HG03280 (cell line): ENCODE data around the gene ST8SIA4.
A peak's percentile ranks its signal among the peaks of the same experiment; 100 is the strongest.
"Not testable (repeated sequence)": the region's sequence is repeated elsewhere in the genome, so short reads cannot be mapped to it uniquely, and the experiment has no call there.

ENCODE experiments used
- ATAC-seq: cut with Tn5 transposase; IDR thresholded peaks from one replicate; pipeline ENCODE4 v1.9.1; 2021; ENCODE audit warnings: mild to moderate bottlenecking, moderate library complexity; ENCODE audit not compliant: unreplicated experiment

ST8SIA4 gene

GRCh38 chr5:100789694-100790093 is 113.4 kb downstream of the ST8SIA4 start:
- ATAC-seq, result no peak

GRCh38 chr5:100788417-100788816 is 114.7 kb downstream of the ST8SIA4 start:
- ATAC-seq, result no peak

DNA sequence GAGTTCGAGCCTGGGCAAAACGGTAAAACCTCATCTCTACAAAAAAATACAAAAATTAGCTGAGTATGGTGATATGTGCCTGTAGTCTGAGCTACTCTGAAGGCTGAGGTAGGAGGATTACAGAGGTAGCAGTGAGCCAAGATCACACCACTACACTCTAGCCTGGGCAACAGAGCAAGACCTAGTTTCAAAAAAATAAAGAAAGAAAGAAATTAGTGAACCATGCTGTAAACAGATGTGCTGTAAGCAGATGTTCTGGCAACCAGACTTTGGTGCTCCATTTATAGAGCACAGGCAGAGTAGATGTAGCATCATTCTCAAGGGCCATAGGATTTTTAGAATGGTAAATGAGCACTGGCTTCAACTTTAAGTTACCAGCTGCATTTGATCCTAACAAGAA is 115.4 kb downstream of the ST8SIA4 start:
- ATAC-seq, result peak; percentile 73

GRCh38 chr5:100785536-100785935 is 117.5 kb downstream of the ST8SIA4 start:
- not testable (repeated sequence) for ATAC-seq

- peak; percentile 79 for ATAC-seq
Observed at GRCh38 chr5:100780376-100780870, 122.7 kb downstream of the ST8SIA4 start.

- ATAC-seq, result peak; percentile 35
Observed at GRCh38 chr5:100779669-100780375, 123.3 kb downstream of the ST8SIA4 start.

GRCh38 chr5:100777680-100778300 is 125.3 kb downstream of the ST8SIA4 start:
- peak; percentile 68 for ATAC-seq

DNA sequence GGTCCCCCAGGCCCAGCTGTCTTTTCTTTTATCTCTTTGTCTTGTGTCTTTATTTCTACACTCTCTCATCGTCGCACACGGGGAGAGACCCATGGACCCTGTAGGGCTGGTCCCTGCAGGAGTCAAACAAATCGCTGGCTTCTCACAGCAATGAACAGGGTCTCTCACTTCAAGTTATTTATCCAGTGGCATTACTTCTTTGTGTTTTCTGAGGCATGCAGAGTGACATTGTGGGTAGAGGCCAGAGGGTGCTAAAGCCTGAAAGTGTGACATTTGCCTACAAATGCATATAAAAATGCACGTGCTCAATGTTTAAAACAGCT is 127.6 kb downstream of the ST8SIA4 start:
- ATAC-seq, result no peak

GRCh38 chr5:100772548-100772947 is 130.5 kb downstream of the ST8SIA4 start:
- ATAC-seq, result no peak

DNA sequence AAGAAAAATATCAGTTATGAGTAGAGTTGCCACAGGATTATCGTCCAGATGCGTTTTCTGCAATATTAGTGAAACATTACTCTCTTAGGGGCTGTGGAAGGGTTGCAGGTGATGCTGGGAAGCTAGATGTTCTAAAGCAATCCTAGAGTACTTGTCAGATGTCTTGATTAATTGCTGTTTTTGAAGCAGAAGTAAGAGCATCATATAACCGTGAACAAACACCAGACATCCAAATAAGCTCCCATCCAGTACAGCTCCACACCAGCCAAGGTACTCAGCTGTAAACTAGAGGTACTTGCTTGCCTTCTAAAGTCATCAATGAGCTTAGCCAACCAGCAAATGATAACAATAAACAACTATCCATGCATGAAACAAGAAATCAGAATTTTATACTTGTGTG is 131.1 kb downstream of the ST8SIA4 start:
- ATAC-seq, result no peak

DNA sequence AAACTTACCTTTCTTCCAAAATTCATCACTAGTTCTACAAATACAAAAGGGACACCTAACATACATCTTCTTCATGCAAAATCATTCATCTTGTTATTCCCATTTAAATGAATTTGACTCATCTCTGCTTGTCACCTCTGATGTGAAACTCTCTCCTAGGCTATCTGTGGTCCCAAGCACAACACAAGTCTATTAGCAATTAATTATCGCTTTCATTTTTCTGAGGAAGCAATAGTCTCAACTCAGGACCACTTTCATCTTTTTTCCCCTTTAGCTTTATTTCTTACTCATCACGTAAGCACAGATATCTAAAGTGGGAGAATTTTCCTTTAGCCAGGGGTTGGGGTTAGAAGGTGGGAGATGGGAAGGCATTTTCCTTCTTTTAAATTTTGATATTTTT is 131.9 kb downstream of the ST8SIA4 start:
- no peak for ATAC-seq

GRCh38 chr5:100768221-100768620 is 134.9 kb downstream of the ST8SIA4 start:
- no peak for ATAC-seq

GRCh38 chr5:100762995-100763394 is 140.1 kb downstream of the ST8SIA4 start:
- no peak for ATAC-seq

DNA sequence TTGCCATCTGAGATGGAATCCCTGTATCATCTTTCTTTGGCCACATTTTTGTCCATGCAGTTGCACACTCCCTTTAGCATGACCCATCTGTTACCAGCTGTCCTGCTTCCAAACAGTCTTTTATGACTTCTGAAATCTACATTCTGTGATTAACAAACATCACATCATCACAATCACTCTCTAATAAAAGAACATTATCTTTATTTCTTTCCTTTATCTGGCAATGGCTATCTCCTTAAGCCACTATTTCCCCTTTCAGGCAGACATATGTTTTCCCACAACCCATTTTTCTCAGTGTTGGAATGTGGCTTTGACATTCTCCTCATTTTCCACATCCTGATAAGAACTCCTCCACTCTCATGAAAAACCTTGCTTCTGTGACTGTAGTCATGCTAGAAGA is 141.0 kb downstream of the ST8SIA4 start:
- ATAC-seq, result no peak

DNA sequence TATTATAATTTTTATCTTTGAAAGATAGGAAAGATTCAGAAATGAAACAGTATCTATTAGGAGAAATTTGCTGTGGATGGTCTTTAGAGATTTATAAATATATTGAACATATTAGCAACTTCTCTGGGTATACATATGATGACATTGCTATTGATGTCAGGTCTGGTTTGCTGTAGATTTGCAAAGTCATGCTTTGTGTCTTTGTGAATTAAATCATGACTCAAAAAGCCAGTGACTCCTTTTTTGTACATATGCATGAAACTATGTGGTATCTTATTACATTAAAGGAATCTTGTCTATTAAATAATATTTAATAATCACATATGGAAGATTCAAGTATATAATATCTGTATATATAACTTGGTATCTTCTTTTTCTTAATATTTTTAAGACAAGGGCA is 141.9 kb downstream of the ST8SIA4 start:
- no peak for ATAC-seq

- no peak for ATAC-seq
Observed at GRCh38 chr5:100760688-100761087, 142.4 kb downstream of the ST8SIA4 start.

GRCh38 chr5:100758780-100759179 is 144.3 kb downstream of the ST8SIA4 start:
- ATAC-seq, result no peak

GRCh38 chr5:100758306-100758705 is 144.8 kb downstream of the ST8SIA4 start:
- ATAC-seq, result no peak

GRCh38 chr5:100757618-100758017 is 145.5 kb downstream of the ST8SIA4 start:
- no peak for ATAC-seq
